ENCODE results near the gene RAB1A.
A peak's percentile ranks its signal among the peaks of the same experiment; 100 is the strongest.
"Not testable (repeated sequence)": the region's sequence is repeated elsewhere in the genome, so short reads cannot be mapped to it uniquely, and the experiment has no call there.

The RAB1A gene

DNA sequence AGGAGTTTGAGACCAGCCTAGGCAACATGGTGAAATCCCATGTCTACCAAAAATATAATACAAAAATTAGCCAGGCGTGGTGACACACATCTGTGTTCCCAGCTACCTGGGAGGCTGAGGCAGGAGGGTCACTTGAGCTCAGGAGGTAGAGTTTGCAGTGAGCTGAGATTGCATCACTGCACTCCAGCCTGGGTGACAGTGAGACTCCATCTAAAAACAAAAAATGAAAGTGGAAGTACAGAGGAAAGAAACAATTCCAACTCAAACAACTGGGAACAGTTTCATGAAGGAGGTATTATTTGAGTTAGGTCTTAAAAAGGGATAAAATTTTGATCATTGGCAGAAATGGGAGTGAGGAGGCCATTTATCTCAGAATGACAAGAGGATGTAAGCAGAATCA lies 6.3 kb upstream of the RAB1A start:
- no peak for DNase-seq (ENCODE audit: low read depth in 4 of 4, low spot score in 1 of 4)

DNA sequence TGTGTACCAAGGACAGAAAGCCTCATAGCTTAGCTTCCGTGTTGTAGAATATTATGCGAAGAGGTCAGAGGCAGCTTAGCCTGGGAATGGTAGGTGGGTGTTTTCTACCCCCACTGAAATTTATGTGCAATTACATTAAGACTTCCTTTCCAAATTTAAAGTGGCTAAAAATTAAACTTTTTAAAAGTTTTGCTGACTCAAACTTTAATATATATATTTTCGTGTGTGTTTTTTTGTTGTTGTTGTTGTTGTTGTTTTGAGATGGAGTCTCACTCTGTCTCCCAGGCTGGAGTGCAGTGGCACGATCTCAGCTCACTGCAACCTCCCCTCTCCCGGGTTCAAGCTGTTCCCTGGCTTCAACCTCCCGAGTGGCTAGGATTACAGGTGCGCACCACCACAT lies 4.3 kb upstream of the RAB1A start:
- no peak for DNase-seq (ENCODE audit: low read depth in 4 of 4, low spot score in 1 of 4)

DNA sequence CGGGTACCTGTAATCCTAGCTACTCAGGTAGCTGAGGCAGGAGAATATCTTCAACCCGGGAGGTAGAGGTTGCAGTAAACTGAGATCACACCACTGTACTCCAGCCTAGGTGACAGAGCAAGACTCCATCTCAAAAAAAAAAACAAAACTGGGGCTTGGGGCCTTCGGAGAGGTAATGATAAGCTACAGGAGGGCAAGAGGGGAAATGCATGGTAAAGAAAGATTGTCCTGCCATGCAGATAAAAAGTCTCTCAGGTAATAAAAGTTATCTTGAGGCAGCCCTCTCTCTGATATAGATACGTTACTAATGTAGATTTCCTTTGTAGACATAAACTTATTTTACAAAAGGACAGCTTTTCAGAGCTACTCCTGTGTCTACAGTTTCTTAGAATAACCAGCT lies 3.7 kb upstream of the RAB1A start:
- no peak for DNase-seq (ENCODE audit: low read depth in 4 of 4, low spot score in 1 of 4)

DNA sequence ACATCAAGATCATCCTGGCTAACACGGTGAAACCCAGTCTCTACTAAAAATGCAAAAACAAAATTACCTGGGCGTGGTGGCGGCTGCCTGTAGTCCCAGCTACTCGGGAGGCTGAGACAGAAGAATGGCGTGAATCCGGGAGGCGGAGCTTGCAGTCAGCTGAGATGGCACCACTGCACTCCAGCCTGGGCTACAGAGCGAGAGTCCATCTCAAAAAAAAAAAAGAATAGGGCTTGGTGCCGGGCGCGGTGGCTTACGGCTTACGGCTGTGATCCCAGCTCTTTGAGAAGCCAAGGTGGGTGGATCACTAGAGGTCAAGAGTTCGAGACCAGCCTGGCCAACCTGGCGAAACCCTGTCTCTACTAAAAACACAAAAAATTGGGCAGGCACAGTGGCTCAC lies 3.0 kb upstream of the RAB1A start:
- not testable (repeated sequence) for DNase-seq (ENCODE audit: low read depth in 4 of 4, low spot score in 1 of 4)

DNA sequence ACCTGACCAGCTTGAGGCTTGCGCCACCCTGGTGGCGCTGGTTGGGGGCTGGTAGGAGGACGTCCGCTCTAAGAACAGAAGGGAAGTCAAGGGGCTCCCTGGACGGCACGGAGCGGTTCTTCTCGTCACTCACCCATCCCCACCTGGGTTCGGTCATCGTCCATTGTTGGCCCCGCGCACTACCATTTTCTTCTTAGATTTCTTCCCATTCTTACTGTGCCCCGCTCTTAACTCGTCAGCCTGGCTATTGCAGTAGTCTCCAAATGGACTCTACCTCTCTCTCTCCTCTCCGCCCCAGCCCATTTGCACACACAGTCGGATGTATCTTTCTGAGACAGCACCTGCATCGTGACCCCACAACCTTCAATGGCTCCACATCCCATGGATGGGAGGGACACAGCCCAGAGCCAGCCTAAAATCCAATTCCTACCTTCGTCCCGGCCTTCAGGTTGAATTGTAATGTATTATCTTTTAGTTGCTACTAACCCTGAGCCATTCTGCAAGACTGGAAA lies 814 bp upstream of the RAB1A start:
- peak in 1 of 4 experiments; percentile 7 for DNase-seq (ENCODE audit: low read depth in 4 of 4, low spot score in 1 of 4)

DNA sequence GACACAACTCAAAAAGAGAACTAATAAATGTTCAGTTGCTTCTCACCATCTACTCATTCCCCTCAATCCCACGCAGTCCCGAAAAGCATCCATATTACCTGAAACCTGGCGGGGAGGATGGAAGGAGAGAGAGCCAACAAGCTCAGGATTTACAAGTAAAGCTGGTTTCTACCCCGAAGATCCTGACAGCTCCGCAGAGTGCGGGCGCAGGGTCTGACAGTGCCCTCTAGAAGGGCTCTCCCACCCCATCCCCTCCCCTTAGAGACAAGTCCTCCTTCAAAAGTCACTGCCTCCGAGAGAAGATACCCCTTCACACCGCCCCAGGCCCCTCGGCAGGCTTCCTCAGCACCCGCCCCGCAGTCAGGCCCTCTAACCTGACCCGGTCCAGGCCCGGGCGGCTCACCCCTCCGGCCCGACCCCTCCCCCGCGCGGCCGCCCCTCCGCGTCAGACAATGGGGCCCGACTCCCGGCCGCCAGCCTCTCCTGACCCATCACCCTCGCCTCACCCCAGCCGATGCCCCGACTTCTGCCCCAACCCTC lies 550 bp downstream of the RAB1A start:
- peak in 3 of 4 experiments; percentile 7 to 22 (median 14) for DNase-seq (ENCODE audit: low read depth in 4 of 4, low spot score in 1 of 4)

DNA sequence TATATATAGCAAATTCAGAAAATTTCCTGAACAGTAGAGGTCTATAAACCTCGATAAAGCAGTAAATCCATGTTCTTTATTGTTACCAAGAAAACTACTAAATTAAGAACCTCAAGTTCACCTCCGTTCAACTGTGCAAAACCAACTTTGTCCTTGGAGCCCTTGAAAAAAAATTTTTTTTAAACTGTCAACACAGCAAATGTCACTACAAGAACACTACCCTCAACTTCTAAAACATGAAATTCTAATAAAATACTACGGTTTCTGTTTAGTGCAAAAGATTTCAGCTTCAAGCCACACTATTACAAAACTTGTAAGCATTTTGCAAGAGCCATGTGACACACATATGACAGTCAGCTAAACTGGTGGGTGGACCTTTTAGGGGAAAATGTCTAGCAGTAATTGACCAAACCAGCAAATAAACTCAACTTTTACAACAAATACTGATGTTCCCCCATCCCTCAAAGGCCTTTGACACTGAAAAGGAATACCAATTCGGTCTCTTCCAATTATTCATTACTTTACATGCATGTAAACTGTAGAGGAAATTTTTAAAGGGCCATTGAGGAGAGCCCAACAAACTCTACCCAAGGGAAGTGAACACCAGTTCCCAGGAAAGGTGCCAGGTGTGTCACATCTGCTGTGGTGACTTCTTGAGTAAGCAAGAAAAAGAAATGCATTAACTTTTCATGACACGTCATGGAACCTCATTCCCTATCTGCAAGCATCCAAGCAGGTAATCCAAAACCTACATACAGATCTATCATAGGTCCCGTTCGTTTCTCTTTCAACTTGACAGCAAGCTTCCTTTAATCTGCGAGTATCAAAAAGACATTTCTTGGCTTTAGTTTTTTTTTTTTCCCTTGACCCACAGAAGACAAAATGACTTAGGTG lies 1.4 kb downstream of the RAB1A start:
- DNase-seq (ENCODE audit: low read depth in 4 of 4, low spot score in 1 of 4): no peak

DNA sequence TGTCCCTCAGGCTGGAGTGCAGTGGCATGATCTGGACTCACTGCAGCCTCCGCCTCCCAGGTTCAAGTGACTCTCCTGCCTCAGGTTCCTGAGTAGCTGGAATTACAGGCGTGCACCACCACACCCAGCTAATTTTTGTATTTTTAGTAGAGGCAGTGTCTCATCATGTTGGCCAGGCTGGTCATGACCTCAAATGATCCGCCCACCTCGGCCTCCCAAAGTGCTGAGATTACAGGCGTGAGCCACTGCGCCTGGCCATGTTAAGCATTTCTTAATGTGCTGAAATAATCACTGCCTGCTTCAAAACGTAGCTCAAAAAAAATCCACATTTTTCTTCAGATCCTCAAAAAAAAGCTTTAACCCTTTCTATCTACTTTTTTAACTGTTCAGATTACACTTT lies 4.4 kb downstream of the RAB1A start:
- not testable (repeated sequence) for DNase-seq (ENCODE audit: low read depth in 4 of 4, low spot score in 1 of 4)

DNA sequence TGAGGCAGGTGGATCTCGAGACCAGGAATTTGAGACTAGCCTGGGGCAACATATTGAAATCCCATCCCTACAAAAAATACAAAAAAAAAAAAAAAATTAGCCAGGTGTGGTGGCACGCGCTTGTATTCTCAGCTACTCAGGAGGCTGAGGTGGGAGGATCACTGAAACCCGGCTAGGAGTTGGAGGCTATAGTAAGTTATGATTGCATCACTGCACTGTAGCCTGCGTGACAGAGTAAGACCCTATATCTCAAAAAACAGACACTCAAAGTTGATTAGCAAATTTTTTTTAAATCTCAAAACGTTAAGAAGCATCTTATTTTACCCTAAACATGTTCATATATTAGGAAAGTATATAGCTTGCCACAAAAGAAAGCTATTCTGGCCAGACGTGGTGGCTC lies 7.6 kb downstream of the RAB1A start:
- DNase-seq (ENCODE audit: low read depth in 4 of 4, low spot score in 1 of 4): no peak

DNA sequence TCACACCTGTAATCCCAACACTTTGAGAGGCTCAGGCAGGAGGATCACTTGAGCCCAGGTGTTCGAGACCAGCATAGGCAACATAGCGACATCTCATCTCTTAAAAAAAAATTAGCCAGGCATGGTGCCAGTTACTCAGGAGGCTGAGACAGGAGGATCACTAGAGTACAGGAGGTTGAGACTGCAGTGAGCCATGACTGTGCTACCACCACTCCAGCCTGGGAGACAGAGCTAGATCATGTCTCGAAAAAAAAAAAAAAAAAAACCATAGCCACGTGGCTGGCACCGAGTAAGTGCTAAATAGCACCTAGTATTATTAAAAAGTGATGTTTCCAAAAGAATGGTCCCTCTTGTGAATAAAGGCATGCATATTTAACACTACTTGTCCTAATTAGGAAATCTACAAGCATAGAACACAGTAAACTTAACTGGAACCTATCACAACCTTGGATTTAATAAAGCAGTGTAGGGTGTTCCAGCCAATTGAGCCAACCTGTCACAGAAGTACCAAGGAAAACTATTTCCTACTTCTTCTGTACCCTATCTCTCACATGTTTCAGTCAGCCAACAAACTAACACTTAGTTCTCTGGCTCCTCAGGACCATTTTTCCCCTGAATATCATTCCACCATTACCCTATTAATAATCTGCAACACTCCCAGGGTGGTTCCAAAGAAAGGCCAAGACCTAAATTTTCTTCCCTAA lies 8.8 kb downstream of the RAB1A start:
- DNase-seq (ENCODE audit: low read depth in 4 of 4, low spot score in 1 of 4): no peak

DNA sequence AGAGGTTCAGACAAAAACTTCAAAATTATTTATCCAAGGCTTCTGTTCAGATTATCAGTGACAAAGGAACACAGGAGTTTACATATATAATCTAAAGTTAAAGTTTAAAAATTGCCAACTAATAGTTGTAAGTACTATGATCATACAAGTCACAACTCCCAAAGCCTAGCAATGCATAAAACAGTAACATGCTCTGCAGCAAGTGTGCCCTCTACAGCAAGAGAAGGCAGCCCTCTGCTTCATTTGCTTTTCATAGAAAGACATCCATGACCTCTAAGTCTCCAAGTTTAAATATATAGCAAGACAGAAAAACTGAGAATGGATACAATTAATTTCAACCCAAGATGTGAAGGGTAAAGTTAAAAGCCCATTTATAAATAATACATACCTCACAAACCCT lies 13.3 kb downstream of the RAB1A start:
- no peak for DNase-seq (ENCODE audit: low read depth in 4 of 4, low spot score in 1 of 4)

DNA sequence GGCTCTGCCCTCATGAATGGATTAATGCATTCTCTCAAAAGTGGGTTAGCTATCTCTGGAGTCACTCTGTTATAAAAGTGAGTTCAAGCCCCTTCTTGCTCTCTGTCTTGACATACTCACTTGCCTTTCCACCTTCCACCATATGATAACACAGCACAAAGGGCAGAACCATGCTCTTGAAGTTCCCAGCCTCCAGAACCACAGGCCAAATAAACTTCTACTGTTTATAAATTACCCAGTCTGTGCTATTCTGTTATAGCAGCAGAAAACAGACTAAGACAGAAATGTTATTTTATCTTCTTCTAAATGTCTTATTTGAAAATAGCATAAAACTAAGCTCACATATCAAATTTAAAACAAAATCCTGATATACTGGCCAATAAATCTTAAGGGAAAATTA lies 15.0 kb downstream of the RAB1A start:
- no peak for DNase-seq (ENCODE audit: low read depth in 4 of 4, low spot score in 1 of 4)

DNA sequence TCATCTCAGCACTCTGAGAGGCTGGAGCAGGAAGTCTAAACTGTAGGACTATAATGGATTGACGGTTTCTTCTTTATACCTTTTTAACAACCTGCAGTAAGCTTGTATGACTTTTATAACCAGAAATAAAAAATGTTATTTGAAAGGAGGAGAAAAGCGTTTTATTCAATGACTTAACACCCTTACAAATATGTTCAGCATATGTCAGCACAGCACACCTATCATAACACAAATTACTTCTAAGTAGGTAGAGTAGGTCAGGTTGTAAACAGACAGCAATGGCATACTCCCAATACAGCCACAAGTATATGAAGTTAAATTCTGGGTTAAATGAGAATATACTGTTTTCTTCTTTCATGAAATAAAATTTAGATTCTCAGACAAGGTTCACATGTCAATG lies 16.1 kb downstream of the RAB1A start:
- no peak for DNase-seq (ENCODE audit: low read depth in 4 of 4, low spot score in 1 of 4)

DNA sequence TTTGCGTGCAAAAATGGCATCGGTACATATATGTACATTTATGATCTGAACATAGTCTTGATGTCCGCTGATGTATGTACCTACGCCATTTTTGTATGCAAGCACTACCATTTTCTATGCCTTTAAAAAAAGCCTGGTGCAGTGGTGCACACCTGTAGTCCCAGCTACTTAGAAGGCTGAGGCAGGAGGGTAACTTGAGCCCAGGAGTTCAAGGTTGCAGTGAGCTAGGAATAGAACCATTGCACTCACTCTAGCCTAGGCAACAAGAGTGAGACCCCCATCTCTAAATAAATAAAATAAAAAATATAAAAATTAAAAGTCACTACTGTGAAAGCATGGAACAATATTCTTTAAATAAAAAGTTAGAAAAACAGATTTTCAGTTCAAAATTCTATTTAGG lies 16.7 kb downstream of the RAB1A start:
- DNase-seq (ENCODE audit: low read depth in 4 of 4, low spot score in 1 of 4): no peak

DNA sequence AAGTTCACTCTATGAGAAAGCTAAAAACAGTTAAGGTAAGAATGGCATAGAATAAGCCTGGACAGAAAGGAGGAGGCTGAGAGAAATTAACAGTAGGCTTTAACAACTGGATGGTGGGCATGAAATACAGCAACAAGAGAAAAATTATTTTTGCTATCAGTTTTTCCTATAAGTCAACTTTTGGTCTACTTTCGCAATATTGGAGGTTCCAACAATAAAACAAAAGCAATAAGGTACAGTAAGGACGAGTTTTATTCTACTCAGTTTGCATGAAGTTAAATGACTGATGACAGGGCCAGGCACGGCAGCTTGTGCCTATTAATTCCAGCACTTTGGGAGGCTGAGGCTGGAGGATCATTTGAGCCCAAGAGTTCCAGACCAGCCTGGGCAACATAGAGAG lies 17.3 kb downstream of the RAB1A start:
- no peak for DNase-seq (ENCODE audit: low read depth in 4 of 4, low spot score in 1 of 4)

DNA sequence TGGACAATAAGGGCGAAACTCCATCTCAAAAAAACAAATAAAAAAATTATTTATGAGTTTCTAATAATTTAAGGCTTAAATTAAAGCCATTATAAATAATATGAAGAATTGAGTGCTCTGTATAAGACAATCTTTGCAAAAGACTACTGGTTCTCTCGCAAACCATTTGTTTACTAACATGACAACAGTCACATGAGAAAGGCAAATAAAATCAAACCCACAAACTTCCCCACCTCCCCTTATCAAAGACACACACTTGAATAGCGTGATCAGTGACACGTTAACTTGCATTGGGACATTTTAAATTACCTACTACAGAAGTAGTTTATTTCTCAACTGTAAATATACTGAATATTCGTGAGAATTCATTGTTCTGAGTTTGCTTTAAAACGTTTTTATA lies 21.1 kb downstream of the RAB1A start:
- DNase-seq (ENCODE audit: low read depth in 4 of 4, low spot score in 1 of 4): no peak

DNA sequence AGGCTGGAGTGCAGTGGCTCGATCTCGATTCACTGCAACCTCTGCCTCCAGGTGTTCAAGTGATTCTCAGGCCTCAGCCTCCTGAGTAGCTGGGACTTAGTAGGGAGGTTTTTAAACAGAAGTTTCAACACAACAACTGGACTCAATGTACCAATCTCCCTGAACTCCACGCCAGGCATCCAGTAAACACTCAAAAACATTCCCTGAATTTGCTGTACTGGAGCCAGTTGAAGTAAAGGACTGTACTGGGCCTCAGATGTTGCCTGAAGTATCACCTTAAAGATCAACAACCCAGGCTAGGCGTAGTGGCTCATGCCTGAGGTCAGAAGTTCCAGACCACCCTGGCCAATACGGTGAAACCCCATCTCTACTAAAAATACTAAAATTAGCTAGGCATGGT lies 22.4 kb downstream of the RAB1A start:
- DNase-seq (ENCODE audit: low read depth in 4 of 4, low spot score in 1 of 4): no peak

DNA sequence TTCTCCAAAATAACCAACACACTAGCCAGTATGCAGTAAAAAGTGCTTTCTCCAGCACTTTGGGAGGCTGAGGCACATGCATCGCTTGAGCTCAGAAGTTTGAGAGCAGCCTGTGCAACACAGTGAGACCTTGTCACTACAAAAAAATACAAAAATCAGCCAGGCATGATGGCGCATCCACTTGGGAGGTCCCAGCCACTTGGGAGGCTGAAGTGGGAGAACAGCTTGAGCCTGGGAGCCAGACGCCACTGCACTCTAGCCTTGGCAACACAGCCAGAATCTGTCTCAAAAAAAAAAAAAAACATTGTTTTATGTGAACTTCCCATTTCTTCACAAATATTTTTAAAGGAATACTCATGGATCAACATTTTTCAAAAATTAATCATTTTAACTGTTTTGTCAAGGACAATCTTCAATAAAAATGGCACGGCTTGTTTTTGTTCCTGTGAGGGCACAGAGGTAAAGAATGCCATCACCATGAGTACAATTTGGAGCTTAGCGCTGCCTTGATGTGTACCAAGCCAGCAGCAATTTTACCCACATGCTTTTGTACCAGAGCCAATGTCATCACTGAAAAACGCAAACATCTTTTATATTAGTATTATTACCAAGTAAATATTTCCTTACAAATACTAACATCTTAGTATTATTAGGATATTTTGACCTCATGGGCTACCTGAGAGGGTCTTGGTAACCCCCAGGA lies 26.7 kb downstream of the RAB1A start:
- DNase-seq (ENCODE audit: low read depth in 4 of 4, low spot score in 1 of 4): no peak

DNA sequence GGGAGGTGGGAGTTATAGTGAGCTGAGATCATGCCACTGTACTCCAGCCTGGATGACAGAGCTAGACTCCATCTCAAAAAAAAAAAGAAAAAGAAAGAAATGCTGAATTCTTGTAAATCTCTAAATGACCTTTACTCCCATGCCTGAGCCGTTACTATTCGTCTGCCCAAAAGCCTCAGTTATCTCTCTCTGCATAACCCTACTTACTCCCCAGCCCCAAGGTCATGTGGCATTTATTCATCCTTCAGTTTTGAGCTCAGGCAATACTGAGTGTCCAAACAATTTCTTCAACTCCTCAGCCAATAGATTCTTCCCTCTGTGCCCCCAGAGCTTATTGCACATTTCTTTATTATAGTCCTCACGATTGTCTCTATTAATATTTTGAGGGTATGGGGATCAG lies 28.8 kb downstream of the RAB1A start:
- DNase-seq (ENCODE audit: low read depth in 4 of 4, low spot score in 1 of 4): no peak

DNA sequence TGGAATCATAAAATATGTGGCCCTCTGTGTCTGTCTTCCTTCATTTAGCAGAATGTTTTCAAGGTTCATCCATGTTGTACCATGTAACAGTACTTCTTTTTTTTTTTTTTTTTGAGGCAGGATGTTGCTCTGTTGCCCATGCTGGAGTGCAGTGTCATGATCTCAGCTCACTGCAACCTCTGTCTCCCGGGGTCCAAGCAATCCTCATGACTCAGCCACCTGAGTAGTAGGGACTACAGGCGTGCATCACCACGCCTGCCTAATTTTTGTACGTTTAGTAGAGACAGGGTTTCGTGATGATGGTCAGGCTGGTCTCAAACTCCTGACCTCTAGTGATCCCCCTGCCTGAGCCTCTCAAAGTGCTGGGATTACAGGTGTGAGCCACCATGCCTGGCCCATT lies 31.2 kb downstream of the RAB1A start:
- no peak for DNase-seq (ENCODE audit: low read depth in 4 of 4, low spot score in 1 of 4)

DNA sequence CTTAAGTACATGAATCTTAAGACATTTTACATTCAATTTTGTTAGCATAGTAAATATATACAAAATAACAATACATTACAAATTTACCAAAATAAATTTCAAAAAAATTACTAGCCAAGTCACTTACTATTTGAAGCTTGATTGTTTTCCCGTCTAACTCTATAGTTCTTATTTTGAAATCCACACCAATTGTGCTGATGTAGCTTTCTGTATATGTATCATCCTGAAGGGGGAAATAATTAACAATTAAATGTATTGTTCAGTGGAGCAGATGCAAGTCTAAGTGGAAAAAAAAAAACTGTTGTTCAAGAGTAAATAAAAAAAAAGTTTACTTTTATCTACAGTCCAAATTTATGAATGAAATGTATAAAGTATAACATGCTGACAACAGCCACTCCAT lies 32.1 kb downstream of the RAB1A start:
- no peak for DNase-seq (ENCODE audit: low read depth in 4 of 4, low spot score in 1 of 4)

DNA sequence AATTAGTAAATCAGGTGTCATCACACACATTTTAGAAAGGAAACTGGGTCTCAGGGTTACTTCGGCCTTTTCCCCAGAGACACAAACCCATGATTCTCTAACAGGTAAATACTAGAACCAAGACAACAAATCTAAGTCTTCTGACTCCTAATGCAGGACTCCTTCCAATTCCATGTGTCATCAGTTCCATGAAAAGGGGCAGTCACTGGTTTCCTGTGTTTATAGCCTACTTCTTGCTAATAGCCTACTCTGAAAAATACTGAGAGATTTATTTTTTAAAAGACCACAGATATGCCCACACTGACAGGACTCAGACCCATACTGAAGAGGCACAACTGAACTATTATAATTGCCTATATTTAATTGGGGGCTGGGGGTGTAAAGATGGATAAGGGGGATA lies 33.0 kb downstream of the RAB1A start:
- DNase-seq (ENCODE audit: low read depth in 4 of 4, low spot score in 1 of 4): no peak

Data from stimulated activated CD4-positive, alpha-beta T cell treated with anti-CD3 and anti-CD28 coated beads, Interleukin-1b, Interleukin-23, amount 100 ng/mL, for 24 hours (primary cell).